GM12878 (cell line): ENCODE results near the gene RAP1A. TPM values are rescaled to one million over a fixed set of nuclear protein-coding genes. Genes with fewer than 3 reads are reported as not detected.
A peak's percentile ranks its signal among the peaks of the same experiment; 100 is the strongest.

Source experiments
- ATAC-seq: fragments of 200-7000 bp; cut with Tn5 transposase; 3 replicates; pipeline ENCODE4 v1.9.1; 2020; ENCODE audit warnings: mild to moderate bottlenecking, moderate library complexity
- BruUV-seq: library from RNA; stranded (reverse); fragments of 400-500 nt; replicated peaks from 2 replicates; lab custom pipeline; 2021; lab: Mats Ljungman, UMichigan
- CTCF ChIA-PET: fragments of 300-600 bp; sonication (Branson Sonifier 250); formaldehyde crosslinking; extraction: SDS; loops from one replicate; lab custom pipeline; 2021; ENCODE audit warnings: inconsistent platforms; lab: Yijun Ruan, JAX
- POLR2A ChIA-PET: fragments of 350-600 bp; formaldehyde crosslinking; extraction: SDS; loops from one replicate; lab custom pipeline; 2021; ENCODE audit warnings: inconsistent platforms; lab: Charles Lee
- RAD21 ChIA-PET: fragments of 300-600 bp; sonication (Branson Sonifier 250); formaldehyde crosslinking; loops from one replicate; lab custom pipeline; 2023; ENCODE audit warnings: antibody characterized with exemption; ENCODE audit not compliant: unreplicated experiment; lab: Charles Lee
- SMC1A ChIA-PET: fragments of 300-600 bp; sonication (Branson Sonifier 250); formaldehyde crosslinking; loops from one replicate; lab custom pipeline; 2023; ENCODE audit not compliant: unreplicated experiment, uncharacterized antibody; lab: Charles Lee
- DNase-seq: peaks from one replicate; pipeline ENCODE4 v3.0.0-alpha.2; 2011; ENCODE audit warnings: low read depth, low spot score
- FAIRE-seq: peaks from 3 replicates; lab custom pipeline; 2011; peaks lifted over from hg19 to GRCh38; lab: Jason Lieb, UNC
- H2AFZ ChIP-seq: 2 replicates; pipeline ENCODE4 v1.6.0; 2011; ENCODE audit warnings: low read depth, low read length, control low read depth; ENCODE audit not compliant: control insufficient read depth
- H3K27ac ChIP-seq: 2 replicates; pipeline ENCODE4 v1.5.1; 2011; ENCODE audit warnings: control low read depth; ENCODE audit not compliant: control insufficient read depth, insufficient read depth
- H3K27me3 ChIP-seq, 2 experiments: replicated peaks in 1 of 2; 2 replicates each; pipeline versions ENCODE4 v1.6.0 to v1.6.1; 2011; ENCODE audit warnings: low read length in 1 of 2; ENCODE audit not compliant: control insufficient read depth in 2 of 2, insufficient read depth in 2 of 2
- H3K36me3 ChIP-seq, 2 experiments: 2 replicates each; pipeline ENCODE4 v1.5.1; 2011; ENCODE audit warnings: low read length in 1 of 2; ENCODE audit not compliant: control insufficient read depth in 2 of 2, insufficient read depth in 2 of 2
- H3K4me1 ChIP-seq: 2 replicates; pipeline ENCODE4 v1.6.1; 2011; ENCODE audit warnings: mild to moderate bottlenecking, low read length, moderate library complexity, mixed read lengths; ENCODE audit not compliant: control insufficient read depth, insufficient read depth
- H3K4me2 ChIP-seq: 2 replicates; pipeline ENCODE4 v1.6.0; 2011; ENCODE audit warnings: control low read depth; ENCODE audit not compliant: control insufficient read depth, insufficient read depth
- H3K4me3 ChIP-seq: fragments of 200-600 bp; sonication (generic); 2 replicates; pipeline ENCODE4 v1.5.1; 2016
- H3K79me2 ChIP-seq: 2 replicates; pipeline ENCODE4 v1.6.0; 2011; ENCODE audit warnings: low read length; ENCODE audit not compliant: control insufficient read depth, insufficient read depth
- H3K9ac ChIP-seq: 2 replicates; pipeline ENCODE4 v1.8.0; 2011; ENCODE audit warnings: low read length, control low read depth, mixed read lengths; ENCODE audit not compliant: control insufficient read depth, insufficient read depth
- H3K9me3 ChIP-seq: replicated peaks from 3 replicates; pipeline ENCODE4 v1.5.1; 2011; ENCODE audit warnings: mild to moderate bottlenecking, low read length; ENCODE audit not compliant: control insufficient read depth, insufficient read depth
- H4K20me1 ChIP-seq: 2 replicates; pipeline ENCODE4 v1.6.0; 2011; ENCODE audit not compliant: control insufficient read depth, insufficient read depth
- BACH1 ChIP-seq: fragments of 450-650 bp; IDR thresholded peaks from 2 replicates; pipeline ENCODE4 v1.6.1; 2017; ENCODE audit warnings: mild to moderate bottlenecking, borderline replicate concordance
- HDAC6 ChIP-seq: fragments of 200-600 bp; sonication (generic); IDR thresholded peaks from one replicate; pipeline ENCODE4 v1.8.0; 2017; ENCODE audit warnings: antibody characterized with exemption; ENCODE audit not compliant: unreplicated experiment
- MTA2 ChIP-seq: fragments of 450-650 bp; IDR thresholded peaks from 2 replicates; pipeline ENCODE4 v1.6.1; 2016; ENCODE audit warnings: low read depth, mild to moderate bottlenecking, moderate library complexity
- PBX3 ChIP-seq: IDR thresholded peaks from 2 replicates; pipeline ENCODE4 v1.6.1; 2011; ENCODE audit warnings: mild to moderate bottlenecking, low read depth, low read length, moderate library complexity; ENCODE audit not compliant: insufficient replicate concordance
- RBBP5 ChIP-seq: fragments of 200-600 bp; sonication (generic); conservative IDR thresholded peaks from 2 replicates; pipeline ENCODE4 v1.6.1; 2016
- ZNF622 ChIP-seq: fragments of 450-650 bp; IDR thresholded peaks from 2 replicates; pipeline ENCODE4 v1.6.1; 2017; ENCODE audit warnings: mild to moderate bottlenecking, inconsistent platforms
- WGBS: methylation state at CpG from one replicate; pipeline ENCODE4 v1.1.6; 2016; ENCODE audit warnings: low lambda C conversion rate; ENCODE audit not compliant: insufficient replicate concordance, insufficient coverage; ENCODE audit errors: missing lambda C conversion rate; 5-methylcytosine and 5-hydroxymethylcytosine counted together
- in situ Hi-C: fragments of 300-500 bp; cut with MboI; formaldehyde crosslinking; loops from 9 replicates; pipeline ENCODE4 v1.14.3; 2018; ENCODE audit warnings: mixed read lengths
- intact Hi-C: fragments of 100-400 bp; cut with micrococcal nuclease; formaldehyde crosslinking; loops from one replicate; pipeline ENCODE4 v1.14.2; 2022; ENCODE audit not compliant: unreplicated experiment
- polyA plus RNA-seq, 11 experiments: library from polyadenylated mRNA; depleted of rRNA in 4 of 11; unstranded in 6 of 11; stranded (reverse) in 5 of 11; fragments of >200 nt; fragmentation: Nextera tagmentation in 4 of 11; fragmentation: Illumina TruSeq in 1 of 11; extraction: Ambion mirVana in 4 of 11; extraction: Trizol in 1 of 11; gene quantifications; 1 replicate in 1 of 11; 2 replicates in 10 of 11; pipeline versions ENCODE4 v1.2.1 to v1.2.3, GENCODE V29; 2011 to 2016; ENCODE audit warnings: inconsistent platforms in 2 of 11, missing spikeins in 2 of 11, low read depth in 1 of 11
- total RNA-seq, 4 experiments: library from RNA; depleted of rRNA in 3 of 4; stranded (reverse); fragments of >200 nt in 3 of 4; fragmentation: Illumina TruSeq in 1 of 4; extraction: Trizol in 1 of 4; gene quantifications; 2 replicates each; pipeline versions ENCODE4 v1.2.1 to v1.2.3, GENCODE V29; 2013 to 2021

RAP1A gene
- total and polyA plus RNA-seq, 10 of the 15 experiments (the other 5 are each of a cell fraction or from before 2014, with no cell fraction given) = 38.4 to 213 (median 86.0) TPM

GRCh38 chr1:111723091-111723806 is 103.7 kb downstream of the RAP1A start:
- POLR2A ChIA-PET = interaction anchor here (1.2 to 1.6 kb wide), 2 partner anchors 9 to 14 kb away, joined by 3 read pairs; no protein-coding TSS in a partner anchor
- peak; percentile 55 for ATAC-seq

More at GRCh38 chr1:111723091-111723806, 103.7 kb downstream of the RAP1A start:
- ChIA-PET SMC1A (interaction anchor here (0.9 to 1.6 kb wide), 2 partner anchors 15 to 216 kb away, joined by 3 to 5 read pairs; no protein-coding TSS in a partner anchor), CTCF (interaction anchor here (0.6 to 1.6 kb wide), 2 partner anchors 8 to 24 kb away, joined by 3 to 8 read pairs; no protein-coding TSS in a partner anchor), RAD21 (no interaction called here)
- TF ChIP-seq HDAC6 (no peak), PBX3 (peak; percentile 31), MTA2 (peak; percentile 77), RBBP5 (no peak), ZNF622 (no peak), BACH1 (no peak)
- DNase-seq (no peak), FAIRE-seq (no peak)
- H3K4me2 ChIP-seq = no peak overlapping the region
- no peaks in the 10 kb centered on the region for H3K36me3 ChIP-seq
- no peaks in the 10 kb centered on the region for H3K9me3 ChIP-seq
- no peaks in the 10 kb centered on the region for H3K4me1 ChIP-seq
- H3K27ac ChIP-seq = no peak overlapping the region
- H4K20me1 ChIP-seq = no peaks in the 10 kb centered on the region
- H2AFZ ChIP-seq = no peak overlapping the region
- H3K4me3 ChIP-seq = no peak overlapping the region
- H3K79me2 ChIP-seq = no peaks in the 10 kb centered on the region
- H3K9ac ChIP-seq = no peak overlapping the region
- no peaks in the 10 kb centered on the region for H3K27me3 ChIP-seq
- no TSS peak for BruUV-seq
- intact Hi-C loops (no loop called here), in situ Hi-C loops (no loop called here)
- 35% methylated on average over 7 of the region's 7 CpGs for whole genome bisulfite sequencing
